ENCODE measurements around the gene MEGF11. TPM values are rescaled to one million over a fixed set of nuclear protein-coding genes. Genes with fewer than 3 reads are reported as not detected.

MEGF11 gene
- total and polyA plus RNA-seq, 8 donors, result 0.05 to 0.92 (median 0.14) TPM; not detected in 4

GRCh38 chr15:66229790-66230465 is 23.6 kb downstream of the MEGF11 start:
- no peak overlapping the region for H3K4me3 ChIP-seq
- peaks cover 0 to 18% (median 0%) of the 10 kb centered on the region in 3 donors for H3K27me3 ChIP-seq
- 51 to 68% (median 59%) methylated on average over 6 of the region's 6 CpGs for WGBS, 5 donors
- H3K9me3 ChIP-seq, result peaks cover 0 to 9% (median 3%) of the 10 kb centered on the region in 4 donors
- no peaks in the 10 kb centered on the region for H3K4me1 ChIP-seq
- intact Hi-C loops (cut with DNase I; ENCODE audit: low total_unique reads), result no loop called here
- DNase-seq, result no peak
- no peak overlapping the region for H3K27ac ChIP-seq
- TF ChIP-seq POLR2A (IDR thresholded peaks at IDR 0.05), result no peak
- no peak for TF ChIP-seq EP300 (IDR thresholded peaks at IDR 0.05)
- no peak for TF ChIP-seq POLR2AphosphoS5 (IDR thresholded peaks at IDR 0.05)
- no peak for TF ChIP-seq CTCF (IDR thresholded peaks at IDR 0.05)
- H3K36me3 ChIP-seq, result no peaks in the 10 kb centered on the region

GRCh38 chr15:66228807-66229735 is 24.5 kb downstream of the MEGF11 start:
- Histone ChIP-seq H3K4me3 (no peak overlapping the region), H3K36me3 (no peaks in the 10 kb centered on the region), H3K27me3 (peaks cover 0 to 9% (median 0%) of the 10 kb centered on the region in 3 donors), H3K4me1 (no peaks in the 10 kb centered on the region), H3K27ac (no peak overlapping the region), H3K9me3 (peaks cover 0 to 9% (median 3%) of the 10 kb centered on the region in 4 donors)
- TF ChIP-seq POLR2A (IDR thresholded peaks at IDR 0.05), result no peak
- intact Hi-C loops (cut with DNase I; ENCODE audit: low total_unique reads), result no loop called here
- WGBS, 5 donors, result 80 to 89% (median 84%) methylated on average over 11 to 13 of the region's 13 CpGs
- no peak for DNase-seq

DNA sequence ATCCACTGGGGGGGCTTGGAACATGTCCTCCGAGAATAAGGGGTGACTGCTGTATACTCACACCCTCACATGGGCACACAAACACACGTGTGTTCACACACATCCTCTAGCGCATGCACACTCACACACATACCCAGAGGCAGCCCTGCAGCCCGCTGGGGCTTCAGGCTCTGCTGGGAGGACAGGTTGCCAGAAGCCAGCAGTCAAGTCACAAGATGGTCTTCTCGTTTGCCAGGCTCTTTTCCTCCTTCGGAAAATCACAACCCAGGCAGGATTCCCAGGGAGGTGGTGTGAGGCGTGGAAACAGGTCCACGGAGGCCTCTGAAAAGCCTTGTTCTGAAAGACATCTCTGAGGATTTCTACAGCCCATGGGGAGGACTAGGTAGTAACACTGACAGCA is 26.8 kb downstream of the MEGF11 start:
- H3K9me3 ChIP-seq, result peaks cover 0 to 9% (median 3%) of the 10 kb centered on the region in 4 donors
- intact Hi-C loops (cut with DNase I; ENCODE audit: low total_unique reads), result no loop called here
- peaks cover 0 to 8% (median 0%) of the 10 kb centered on the region in 3 donors for H3K27me3 ChIP-seq
- no peak overlapping the region for H3K4me3 ChIP-seq
- WGBS, 5 donors, result 77 to 86% (median 79%) methylated on average over 8 of the region's 8 CpGs
- H3K36me3 ChIP-seq, result no peaks in the 10 kb centered on the region
- no peak overlapping the region for H3K27ac ChIP-seq
- TF ChIP-seq EP300 (IDR thresholded peaks at IDR 0.05) (no peak), CTCF (IDR thresholded peaks at IDR 0.05) (no peak), POLR2A (IDR thresholded peaks at IDR 0.05) (no peak), POLR2AphosphoS5 (IDR thresholded peaks at IDR 0.05) (no peak)
- no peaks in the 10 kb centered on the region for H3K4me1 ChIP-seq
- DNase-seq, result no peak

DNA sequence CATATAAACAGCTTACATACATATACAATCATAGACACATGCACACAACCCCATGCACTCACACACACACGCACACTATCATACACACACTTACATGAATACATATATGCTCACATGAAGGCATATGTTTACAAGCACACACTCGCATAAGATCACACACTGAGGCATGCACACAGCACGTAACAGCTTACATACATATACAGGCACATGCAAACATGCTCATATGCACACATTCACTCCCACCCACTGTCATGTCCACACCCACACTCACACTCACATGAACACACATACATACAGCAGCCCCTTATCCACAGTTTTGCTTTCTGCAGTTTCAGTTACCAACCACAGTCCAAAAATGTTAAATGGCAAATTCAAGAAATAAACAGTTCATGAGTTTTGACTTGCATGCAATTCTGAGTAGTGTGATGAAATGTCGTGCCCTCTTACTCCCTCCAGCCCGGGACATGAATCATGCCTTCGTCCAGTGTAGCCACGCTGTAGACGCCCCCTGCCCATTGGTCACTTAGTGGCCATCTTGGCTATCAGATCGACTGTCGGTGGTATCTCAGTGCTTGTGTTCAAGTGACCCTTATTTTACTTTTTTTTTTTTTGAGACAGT is 27.8 kb downstream of the MEGF11 start:
- peaks cover 0 to 9% (median 3%) of the 10 kb centered on the region in 4 donors for H3K9me3 ChIP-seq
- peaks cover 0 to 8% (median 0%) of the 10 kb centered on the region in 3 donors for H3K27me3 ChIP-seq
- intact Hi-C loops (cut with DNase I; ENCODE audit: low total_unique reads), result no loop called here
- no peaks in the 10 kb centered on the region for H3K4me1 ChIP-seq
- no peak overlapping the region for H3K27ac ChIP-seq
- 86 to 90% (median 90%) methylated on average over 10 of the region's 10 CpGs for WGBS, 5 donors
- H3K4me3 ChIP-seq, result no peak overlapping the region
- DNase-seq, result no peak
- no peaks in the 10 kb centered on the region for H3K36me3 ChIP-seq
- TF ChIP-seq POLR2A (IDR thresholded peaks at IDR 0.05), result no peak

- no peaks in the 10 kb centered on the region for H3K36me3 ChIP-seq
- intact Hi-C loops (cut with DNase I; ENCODE audit: low total_unique reads), result no loop called here
- peaks cover 0 to 8% (median 0%) of the 10 kb centered on the region in 3 donors for H3K27me3 ChIP-seq
- no peak for TF ChIP-seq EP300 (IDR thresholded peaks at IDR 0.05)
- no peak for TF ChIP-seq POLR2A (IDR thresholded peaks at IDR 0.05)
- TF ChIP-seq POLR2AphosphoS5 (IDR thresholded peaks at IDR 0.05), result no peak
- TF ChIP-seq CTCF (IDR thresholded peaks at IDR 0.05), result no peak
- H3K4me3 ChIP-seq, result no peak overlapping the region
- DNase-seq, result peak in 1 of 2 donors; percentile 28
- peaks cover 0 to 9% (median 3%) of the 10 kb centered on the region in 4 donors for H3K9me3 ChIP-seq
- H3K4me1 ChIP-seq, result no peaks in the 10 kb centered on the region
- no peak overlapping the region for H3K27ac ChIP-seq
- 72 to 84% (median 78%) methylated on average over 6 of the region's 6 CpGs for WGBS, 5 donors
Measured at GRCh38 chr15:66224946-66225345, 28.6 kb downstream of the MEGF11 start.
